Adrenal gland (tissue), 12 donors: ENCODE measurements around the gene G3BP2. TPM values are rescaled to one million over a fixed set of nuclear protein-coding genes. Genes with fewer than 3 reads are reported as not detected.
A peak's percentile ranks its signal among the peaks of the same experiment; 100 is the strongest.

Experiments
- DNase-seq, 7 donors: peaks; one replicate each; pipeline ENCODE4 v3.0.0-alpha.2; 2019 to 2020
- H3K27ac ChIP-seq, 5 donors: fragments of 200-600 bp; sonication (generic) in 4 of 5; 1 replicate in 3 of 5; 2 replicates in 2 of 5; pipeline versions ENCODE4 v1.5.1 to v1.8.0; 2016 to 2020; ENCODE audit warnings: mild to moderate bottlenecking in 1 of 5
- H3K27me3 ChIP-seq: fragments of 200-600 bp; 2 replicates; pipeline ENCODE4 v1.8.0; 2021
- H3K36me3 ChIP-seq, 2 donors: fragments of 200-600 bp; replicated peaks in 1 of 2; 1 replicate in 1 of 2; 2 replicates in 1 of 2; pipeline versions ENCODE4 v1.5.1 to v1.8.0; 2018 to 2022
- H3K4me1 ChIP-seq, 2 donors: fragments of 200-600 bp; replicated peaks in 1 of 2; 1 replicate in 1 of 2; 2 replicates in 1 of 2; pipeline versions ENCODE4 v1.5.1 to v1.8.0; 2018 to 2021
- H3K4me3 ChIP-seq, 4 donors: fragments of 200-600 bp; sonication (generic) in 3 of 4; one replicate each; pipeline ENCODE4 v1.5.1; 2016 to 2018
- H3K9me3 ChIP-seq, 3 donors: fragments of 200-600 bp; sonication (generic) in 1 of 3; replicated peaks in 1 of 3; 1 replicate in 2 of 3; 2 replicates in 1 of 3; pipeline versions ENCODE4 v1.5.1 to v1.8.0; 2016 to 2021
- POLR2A ChIP-seq, 2 donors: fragments of 450-650 bp; IDR thresholded peaks; one replicate each; pipeline ENCODE4 v1.6.1; 2017; ENCODE audit warnings: antibody characterized with exemption in 2 of 2, mild to moderate bottlenecking in 2 of 2, moderate library complexity in 1 of 2
- WGBS, 4 donors: extraction: QIAGEN DNeasy Blood & Tissue Kit in 2 of 4; methylation state at CpG; one replicate each; pipeline versions ENCODE4 v1.1.5 to v1.1.7; 2013 to 2017; 5-methylcytosine and 5-hydroxymethylcytosine counted together
- intact Hi-C, 2 donors: fragments of 100-400 bp; cut with DNase I; formaldehyde crosslinking; loops; one replicate each; pipeline versions ENCODE4 v1.14.1 to v1.15.0; 2022 to 2023
- polyA plus RNA-seq, 3 donors: library from polyadenylated mRNA; stranded (reverse); fragments of 200-250 nt in 2 of 3; fragments of 350-450 nt in 1 of 3; fragmentation: Illumina TruSeq in 1 of 3; extraction: RNeasy Lipid Tissue Mini Kit (QIAGEN cat#74804) in 1 of 3; gene quantifications; one replicate each; pipeline ENCODE4 v1.2.3, GENCODE V29; 2013 to 2014
- total RNA-seq, 9 donors: library from RNA; depleted of rRNA in 4 of 9; stranded (reverse); fragments of >200 nt in 4 of 9; fragments of 120-200 nt in 1 of 9; fragmentation: NEBNext Ultra II Directional in 1 of 9; extraction: Animal tissue kit (Norgen Biotek cat#: 25700) in 1 of 9; gene quantifications; one replicate each; pipeline versions ENCODE4 v1.1.0 to v1.2.4, GENCODE V29; 2013 to 2023
- TF ChIP-seq, protein P1 (sequence below), 6 experiments: fragments of 450-650 bp in 4 of 6; fragments of 200-600 bp in 2 of 6; sonication (generic) in 1 of 6; IDR thresholded peaks; 1 replicate in 5 of 6; 2 replicates in 1 of 6; pipeline versions ENCODE4 v1.5.1 to v1.8.0; 2016 to 2021; ENCODE audit warnings: antibody characterized with exemption in 6 of 6, mild to moderate bottlenecking in 2 of 6, moderate library complexity in 1 of 6
- donor health status: healthy with polysubstance abuse.
- donor health status: Bipolar disorder and iron deficiency.
- donor health status: DM: yes; HTN: yes; CAD: no.
- donor health status: DM: no; HTN: no; CAD: no.
- donor health status: DM: no; HTN: no; CAD: no.
- donor health status: DM: yes; HTN: yes; CAD: no.

G3BP2 gene
- total and polyA plus RNA-seq, 12 donors: 10.0 to 215 (median 114) TPM

DNA sequence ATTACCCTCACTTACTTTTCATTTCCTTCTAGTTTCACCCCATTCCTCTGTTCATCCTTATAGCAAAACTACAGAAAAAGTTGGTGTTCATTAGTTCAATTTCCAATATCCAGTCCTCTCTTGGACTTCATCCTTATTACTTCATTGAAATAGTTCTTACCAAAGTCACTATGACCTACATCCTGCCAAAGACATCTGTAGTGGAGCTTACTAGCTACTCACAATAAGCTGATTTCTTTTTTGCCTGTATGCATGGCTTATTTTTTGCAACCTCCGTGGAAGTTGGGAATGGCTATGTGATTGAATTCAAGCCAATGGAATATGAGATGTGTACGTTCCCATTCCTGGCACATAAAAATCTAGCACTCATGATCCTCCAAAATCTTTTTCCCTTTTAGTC, 38.3 kb downstream of the G3BP2 start:
- Histone ChIP-seq H3K36me3 (no peaks in the 10 kb centered on the region), H3K9me3 (no peaks in the 10 kb centered on the region), H3K4me3 (no peak overlapping the region), H3K27ac (no peak overlapping the region), H3K4me1 (peaks cover 0 to 2% of the 10 kb centered on the region in 2 donors), H3K27me3 (no peaks in the 10 kb centered on the region)
- DNase-seq: no peak
- 82 to 87% (median 85%) methylated on average over 2 of the region's 2 CpGs for WGBS, 4 donors
- TF ChIP-seq POLR2A (IDR thresholded peaks at IDR 0.05): no peak
- TF ChIP-seq, protein P1, sequence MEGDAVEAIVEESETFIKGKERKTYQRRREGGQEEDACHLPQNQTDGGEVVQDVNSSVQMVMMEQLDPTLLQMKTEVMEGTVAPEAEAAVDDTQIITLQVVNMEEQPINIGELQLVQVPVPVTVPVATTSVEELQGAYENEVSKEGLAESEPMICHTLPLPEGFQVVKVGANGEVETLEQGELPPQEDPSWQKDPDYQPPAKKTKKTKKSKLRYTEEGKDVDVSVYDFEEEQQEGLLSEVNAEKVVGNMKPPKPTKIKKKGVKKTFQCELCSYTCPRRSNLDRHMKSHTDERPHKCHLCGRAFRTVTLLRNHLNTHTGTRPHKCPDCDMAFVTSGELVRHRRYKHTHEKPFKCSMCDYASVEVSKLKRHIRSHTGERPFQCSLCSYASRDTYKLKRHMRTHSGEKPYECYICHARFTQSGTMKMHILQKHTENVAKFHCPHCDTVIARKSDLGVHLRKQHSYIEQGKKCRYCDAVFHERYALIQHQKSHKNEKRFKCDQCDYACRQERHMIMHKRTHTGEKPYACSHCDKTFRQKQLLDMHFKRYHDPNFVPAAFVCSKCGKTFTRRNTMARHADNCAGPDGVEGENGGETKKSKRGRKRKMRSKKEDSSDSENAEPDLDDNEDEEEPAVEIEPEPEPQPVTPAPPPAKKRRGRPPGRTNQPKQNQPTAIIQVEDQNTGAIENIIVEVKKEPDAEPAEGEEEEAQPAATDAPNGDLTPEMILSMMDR (IDR thresholded peaks at IDR 0.05): no peak
- intact Hi-C loops: no loop called here

DNA sequence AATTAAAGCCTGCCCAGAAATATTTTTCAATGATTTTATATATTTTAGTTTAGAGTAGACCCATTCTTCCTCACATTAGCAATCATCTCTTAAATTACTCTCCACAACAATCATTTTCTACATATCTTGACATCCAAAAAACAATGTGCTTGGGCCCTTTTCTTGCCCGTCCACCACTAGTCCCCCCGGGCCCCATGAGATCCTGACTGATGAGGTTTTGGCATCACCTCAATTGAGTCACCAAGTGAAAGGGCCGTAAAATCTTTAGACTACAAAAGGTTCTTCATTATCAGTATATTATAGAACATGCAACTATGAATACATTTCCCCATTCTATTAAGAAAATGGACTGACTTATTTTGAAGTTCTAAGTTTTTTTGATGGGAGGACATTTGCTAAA, 38.9 kb downstream of the G3BP2 start:
- WGBS, 4 donors: 80 to 89% (median 83%) methylated on average over 3 of the region's 3 CpGs
- no peak for DNase-seq
- Histone ChIP-seq H3K4me1 (peaks cover 0 to 3% of the 10 kb centered on the region in 2 donors), H3K27ac (no peak overlapping the region), H3K27me3 (no peaks in the 10 kb centered on the region), H3K9me3 (no peaks in the 10 kb centered on the region), H3K36me3 (no peaks in the 10 kb centered on the region), H3K4me3 (no peak overlapping the region)
- TF ChIP-seq, protein P1 (IDR thresholded peaks at IDR 0.05): no peak
- no peak for TF ChIP-seq POLR2A (IDR thresholded peaks at IDR 0.05)
- intact Hi-C loops: no loop called here

DNA sequence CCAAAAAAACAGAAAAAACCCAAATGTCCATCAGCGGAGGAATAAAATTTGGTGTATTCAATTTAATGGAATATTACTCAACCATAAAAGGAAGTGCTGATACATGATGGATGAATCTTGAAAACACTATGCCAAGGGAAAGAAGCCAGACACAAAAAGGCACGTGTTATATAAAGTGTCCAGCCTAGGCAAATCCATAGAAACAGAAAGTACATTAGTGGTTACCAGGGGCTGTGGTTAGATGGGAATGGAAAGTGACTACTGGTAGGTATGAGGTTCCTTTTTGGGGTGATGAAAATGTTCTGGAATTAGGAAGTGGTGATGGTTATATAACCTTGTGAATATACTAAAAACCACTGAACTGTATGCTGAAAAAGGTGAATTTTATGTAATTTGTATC, 39.4 kb downstream of the G3BP2 start:
- Histone ChIP-seq H3K27ac (no peak overlapping the region), H3K9me3 (no peaks in the 10 kb centered on the region), H3K36me3 (no peaks in the 10 kb centered on the region), H3K27me3 (no peaks in the 10 kb centered on the region), H3K4me3 (no peak overlapping the region), H3K4me1 (peaks cover 0 to 3% of the 10 kb centered on the region in 2 donors)
- no peak for DNase-seq
- intact Hi-C loops: no loop called here
- TF ChIP-seq POLR2A (IDR thresholded peaks at IDR 0.05): no peak
- TF ChIP-seq, protein P1 (IDR thresholded peaks at IDR 0.05): no peak
- 67 to 80% (median 75%) methylated on average over 2 of the region's 2 CpGs for WGBS, 4 donors

DNA sequence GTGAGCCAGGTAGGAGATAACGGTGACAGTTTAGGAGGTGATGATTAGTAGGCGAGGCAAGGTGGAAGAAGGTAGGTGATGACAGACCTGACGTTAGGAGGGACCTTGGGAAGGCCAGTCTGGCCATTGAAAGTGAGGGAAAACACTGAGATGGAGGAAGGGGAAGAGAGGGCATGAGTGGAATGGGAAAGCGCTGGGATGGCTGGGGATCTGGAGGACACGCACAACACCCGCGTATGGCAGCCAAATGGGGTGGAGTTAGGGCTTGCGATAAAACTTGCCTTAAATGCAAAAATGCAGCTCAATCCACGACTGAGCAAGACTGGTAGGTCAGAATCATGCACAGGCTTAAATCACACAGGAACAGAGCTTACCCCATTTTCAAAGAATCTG, 42.3 kb downstream of the G3BP2 start:
- H3K4me3 ChIP-seq: peak overlapping the region; percentile 52 to 72 (median 58)
- peak overlapping the region in 1 of 5 donors; percentile 13 for H3K27ac ChIP-seq
- H3K27me3 ChIP-seq: no peaks in the 10 kb centered on the region
- H3K9me3 ChIP-seq: no peaks in the 10 kb centered on the region
- H3K4me1 ChIP-seq: peaks cover 0 to 3% of the 10 kb centered on the region in 2 donors
- H3K36me3 ChIP-seq: no peaks in the 10 kb centered on the region
- peak in 1 of 2 donors; percentile 12 for TF ChIP-seq POLR2A (IDR thresholded peaks at IDR 0.05)
- TF ChIP-seq, protein P1 (IDR thresholded peaks at IDR 0.05): no peak
- intact Hi-C loops: no loop called here
- WGBS, 4 donors: 44 to 59% (median 50%) methylated on average over 9 of the region's 9 CpGs
- DNase-seq: no peak
